SK-N-SH (cell line): ENCODE measurements around the gene MAMDC2.

Experiments
- CTCF ChIP-seq: fragments of 200-600 bp; sonication (generic); IDR thresholded peaks from 2 replicates; pipeline ENCODE4 v1.6.1; 2017; ENCODE audit warnings: antibody characterized with exemption, mild to moderate bottlenecking, moderate library complexity
- GATA2 ChIP-seq: sonication (generic); formaldehyde crosslinking; IDR thresholded peaks from 2 replicates; pipeline ENCODE4 v1.5.0; 2020; ENCODE audit warnings: mild to moderate bottlenecking, missing genetic modification reagents
- MXI1 ChIP-seq: IDR thresholded peaks from 2 replicates; pipeline ENCODE4 v1.6.1; 2012; ENCODE audit warnings: mild to moderate bottlenecking, low read depth, low read length, improper control_type of control experiment
- NFIC ChIP-seq: IDR thresholded peaks from 2 replicates; pipeline ENCODE4 v1.4.0; 2012; ENCODE audit warnings: borderline replicate concordance
- POLR2AphosphoS5 ChIP-seq: IDR thresholded peaks from 2 replicates; pipeline ENCODE4 v1.6.1; 2012; ENCODE audit warnings: low read depth, low read length
- REST ChIP-seq: IDR thresholded peaks from 2 replicates; pipeline ENCODE4 v1.6.1; 2012; ENCODE audit warnings: mild to moderate bottlenecking, low read depth, low read length, moderate library complexity
- SMC3 ChIP-seq: IDR thresholded peaks from 2 replicates; pipeline ENCODE4 v1.6.1; 2012; ENCODE audit warnings: low read depth, low read length, improper control_type of control experiment
- TAF1 ChIP-seq: IDR thresholded peaks from 2 replicates; pipeline ENCODE4 v1.6.1; 2012; ENCODE audit warnings: low read depth, mild to moderate bottlenecking, low read length, moderate library complexity, borderline replicate concordance
- USF2 ChIP-seq: fragments of 150-350 bp; IDR thresholded peaks from 2 replicates; pipeline ENCODE4 v1.6.1; 2017; ENCODE audit warnings: antibody characterized with exemption, low read length, low read depth, borderline replicate concordance

- peak; percentile 92 for TF ChIP-seq POLR2AphosphoS5
- TF ChIP-seq CTCF = no peak
- TF ChIP-seq NFIC = no peak
- TF ChIP-seq GATA2 = no peak
- TF ChIP-seq TAF1 = peak; percentile 88
- no peak for TF ChIP-seq SMC3
- 0 out of 2 replicates have a peak, but pooled peaks have one; percentile 24 for TF ChIP-seq REST
- no peak for TF ChIP-seq USF2
- peak; percentile 82 for TF ChIP-seq MXI1
Measured at GRCh38 chr9:70258692-70259511, 215.3 kb downstream of the MAMDC2 start, which contains the start of gene SMC5.
